HL-60/S4 treated with phorbol 12-myristate 13-acetate at 8.2 ng/mL for 4 days and 3 days (cell line): ENCODE measurements around the gene KREMEN1.

ENCODE experiments used
- in situ Hi-C: fragments of 300-500 bp; cut with MboI; formaldehyde crosslinking; loops from 2 replicates; pipeline ENCODE4 v1.15.0; 2022; ENCODE audit warnings: low sequenced_read_pairs

The KREMEN1 gene

DNA sequence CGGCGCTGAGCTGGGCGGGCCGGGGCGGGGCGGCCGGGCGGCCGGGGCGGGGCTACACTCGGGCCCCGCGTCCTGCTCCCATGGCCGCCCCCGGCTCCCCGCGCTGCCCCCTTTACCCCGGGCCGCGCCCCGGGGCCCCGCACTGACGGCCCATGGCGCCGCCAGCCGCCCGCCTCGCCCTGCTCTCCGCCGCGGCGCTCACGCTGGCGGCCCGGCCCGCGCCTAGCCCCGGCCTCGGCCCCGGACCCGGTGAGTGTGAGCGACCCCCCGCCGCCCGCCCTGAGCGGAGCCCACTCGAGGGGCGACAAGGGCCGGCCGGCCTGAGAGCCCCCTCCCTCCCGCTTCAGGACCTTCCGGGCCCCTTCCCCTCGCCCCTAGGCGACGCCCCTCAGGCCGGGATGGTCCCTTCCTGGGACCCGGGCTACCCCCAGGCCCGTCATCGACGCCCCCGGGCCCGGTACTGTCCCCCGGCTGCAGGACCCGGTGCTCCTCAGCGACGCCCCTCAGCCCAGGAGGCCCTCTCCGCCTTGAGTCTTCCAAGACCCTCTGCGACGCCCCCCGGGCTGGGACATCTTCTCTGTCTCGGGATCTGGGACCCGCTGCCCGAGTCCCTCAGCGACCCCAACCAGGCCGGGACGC, at the start of gene KREMEN1:
TSS of gene KREMEN1 (plus strand) at position 57 of the 639 bp plus-strand sequence. CDS start at position 153, 96 bp downstream.
- in situ Hi-C loops: loop anchor here (25.0 kb wide), 2 partner anchors 164 to 461 kb away; no protein-coding TSS in a partner anchor

DNA sequence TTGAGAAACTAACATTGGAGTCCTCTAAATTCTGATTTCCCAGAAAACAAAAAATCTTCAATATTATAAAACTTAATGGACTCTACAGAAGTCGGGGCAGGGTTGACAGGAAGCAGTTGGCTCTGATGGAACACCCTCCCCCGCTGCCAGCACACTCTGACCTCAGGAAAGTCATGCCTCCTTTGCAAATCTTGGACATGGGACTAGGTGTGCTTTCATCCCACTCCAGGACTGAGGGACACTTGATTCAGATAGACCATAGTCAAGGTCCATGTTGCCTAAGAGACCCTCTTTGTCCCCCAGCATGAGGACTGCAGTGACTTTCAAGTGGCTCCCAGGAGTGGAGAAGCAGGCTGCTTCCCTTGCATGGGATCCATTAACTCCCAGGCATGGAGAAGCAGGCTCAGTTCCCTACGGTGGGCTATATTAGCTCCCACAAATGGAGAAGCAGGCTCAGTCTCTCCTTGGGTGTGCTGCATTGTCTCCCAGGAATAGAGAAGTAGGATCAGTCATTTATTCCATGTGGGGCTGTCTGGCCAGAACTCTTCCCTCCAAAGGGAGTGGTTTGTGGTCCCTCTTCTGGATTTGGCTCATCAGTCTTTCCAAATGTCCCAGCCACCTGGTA, 49.6 kb upstream of the KREMEN1 start:
- in situ Hi-C loops: no loop called here

DNA sequence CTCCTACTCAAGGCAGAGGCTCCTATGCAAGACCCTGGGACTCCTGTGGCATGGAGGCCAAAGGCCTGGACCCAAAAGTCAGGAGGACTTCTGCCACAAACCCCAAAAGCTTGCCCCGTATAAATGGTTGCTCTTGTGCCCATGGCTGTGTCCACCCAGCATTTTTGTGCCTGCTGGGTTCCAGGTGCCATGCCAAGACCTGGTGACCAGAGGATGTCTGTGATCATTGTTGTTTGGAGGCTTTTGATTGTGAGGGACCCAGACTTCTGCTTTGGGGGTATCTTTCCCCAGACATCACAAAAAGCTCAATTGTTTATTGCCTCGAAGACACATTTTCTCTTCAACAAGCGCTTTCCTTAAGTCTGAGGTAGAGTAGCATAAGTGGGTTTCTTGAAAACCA, 46.3 kb upstream of the KREMEN1 start:
- in situ Hi-C loops: no loop called here

- in situ Hi-C loops: no loop called here
Measured at GRCh38 chr22:29028468-29028867, 44.4 kb upstream of the KREMEN1 start.

- in situ Hi-C loops: no loop called here
Measured at GRCh38 chr22:29029202-29030000, 43.4 kb upstream of the KREMEN1 start.

DNA sequence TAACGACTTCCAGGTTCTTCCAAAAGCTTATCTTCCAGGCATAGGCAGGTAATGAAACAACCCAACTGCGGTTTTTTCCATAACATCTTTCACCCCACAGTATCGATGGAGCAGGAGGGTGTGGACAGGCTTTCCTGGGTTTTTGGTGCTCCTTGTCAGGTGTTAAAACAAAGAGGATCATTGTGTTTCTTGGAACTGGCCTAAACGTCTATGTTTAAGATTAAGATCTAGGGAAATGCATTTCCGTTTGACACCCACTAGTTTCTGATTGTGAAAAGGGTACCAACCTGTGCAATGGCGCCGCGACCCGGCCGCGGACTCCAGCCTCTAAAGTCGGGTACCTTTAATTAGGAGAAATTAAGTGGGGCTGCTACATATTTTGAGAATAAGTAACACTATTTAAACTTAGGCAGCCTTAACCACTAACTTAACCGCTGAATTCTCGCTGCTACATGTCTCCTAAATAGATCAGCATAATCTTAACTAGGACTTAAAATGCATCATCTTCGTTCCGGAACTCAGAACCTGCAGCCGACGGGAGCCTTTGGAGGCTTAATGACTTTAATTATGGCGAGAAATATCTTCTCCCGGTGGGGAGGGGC, 42.7 kb upstream of the KREMEN1 start:
- in situ Hi-C loops: loop anchor here (10.0 kb wide), 1 partner anchor 175 kb away; no protein-coding TSS in a partner anchor

DNA sequence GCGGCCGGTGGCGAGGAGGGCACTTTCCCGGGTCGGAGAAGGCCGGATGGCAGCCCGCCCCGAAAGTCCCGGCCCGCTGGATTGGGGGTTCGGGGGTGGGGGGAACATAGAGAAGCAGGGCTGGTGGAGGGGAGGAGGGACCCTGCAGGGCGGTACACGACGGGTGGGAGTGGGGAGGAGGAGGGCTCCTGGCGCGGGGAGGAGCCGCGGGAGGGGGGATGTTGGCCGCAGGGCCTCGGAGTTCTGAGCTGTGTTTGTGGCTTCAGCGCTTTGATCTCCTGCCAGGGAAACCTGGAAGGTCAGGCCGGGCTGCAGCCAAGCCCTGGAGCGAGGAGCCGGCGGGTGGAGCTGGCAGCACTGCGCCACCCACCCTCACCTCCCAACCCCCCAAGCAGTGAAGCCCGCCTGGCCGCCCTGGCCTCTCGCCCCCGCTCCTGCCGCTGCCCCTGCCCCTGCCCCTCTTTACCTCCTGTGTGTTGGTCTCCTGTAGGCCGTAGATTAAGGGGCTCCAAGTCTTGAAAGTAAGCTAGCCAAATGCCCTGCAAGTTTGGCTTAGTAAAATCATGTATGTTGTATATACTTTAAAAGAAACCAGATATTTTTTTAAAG, 42.1 kb upstream of the KREMEN1 start:
- in situ Hi-C loops: loop anchor here (10.0 kb wide), 1 partner anchor 176 kb away; no protein-coding TSS in a partner anchor

GRCh38 chr22:29031227-29032011, 41.4 kb upstream of the KREMEN1 start:
- in situ Hi-C loops: loop anchor here (10.0 kb wide), 1 partner anchor 177 kb away; no protein-coding TSS in a partner anchor

DNA sequence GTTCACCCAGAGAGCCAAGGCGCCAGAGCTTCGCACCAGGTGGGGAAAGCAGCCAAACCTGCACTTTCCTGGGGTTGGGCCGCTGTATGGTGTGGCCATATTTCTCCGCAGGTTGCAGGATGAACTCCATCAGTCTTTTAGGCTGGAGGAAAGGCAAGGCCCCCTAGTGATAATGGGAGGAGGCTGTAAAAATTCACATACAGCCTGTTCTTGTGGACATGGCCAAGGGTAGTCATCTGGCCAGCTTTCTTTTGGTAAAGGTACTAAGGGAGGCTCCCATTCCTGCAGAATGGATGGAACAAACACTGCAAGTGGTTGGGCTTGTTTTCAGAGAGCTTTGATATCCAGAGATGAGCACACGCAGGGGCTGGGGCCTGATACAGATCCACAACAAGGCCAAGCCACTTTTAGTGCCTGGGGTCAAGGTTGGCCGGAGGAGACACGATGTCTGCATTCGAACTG, 40.8 kb upstream of the KREMEN1 start:
- in situ Hi-C loops: loop anchor here (10.0 kb wide), 1 partner anchor 177 kb away; no protein-coding TSS in a partner anchor

- in situ Hi-C loops: loop anchor here (10.0 kb wide), 1 partner anchor 178 kb away; no protein-coding TSS in a partner anchor
Measured at GRCh38 chr22:29032584-29032983, 40.3 kb upstream of the KREMEN1 start.

GRCh38 chr22:29037340-29037932, 35.4 kb upstream of the KREMEN1 start:
- in situ Hi-C loops: loop anchor here (10.0 kb wide), 1 partner anchor 183 kb away; no protein-coding TSS in a partner anchor

DNA sequence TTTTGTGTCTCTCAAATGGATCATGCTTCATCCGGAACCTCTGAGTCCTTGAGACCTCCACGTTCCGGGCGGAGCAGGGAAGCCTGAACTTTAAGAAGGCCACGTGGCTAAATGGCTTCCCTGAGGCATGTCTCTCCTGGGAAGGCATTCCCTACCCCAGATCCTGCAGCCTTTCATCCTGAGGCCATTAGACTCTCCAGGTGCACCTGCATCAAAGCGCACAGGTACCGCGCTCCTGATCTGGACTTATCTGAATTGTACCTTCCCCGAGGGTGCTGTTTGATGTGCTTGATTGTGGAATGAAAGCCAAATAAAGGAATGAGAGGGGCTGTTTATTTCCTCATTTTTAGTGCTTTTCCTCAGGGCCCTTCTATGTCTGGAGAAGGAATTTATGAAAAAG, 33.7 kb upstream of the KREMEN1 start:
- in situ Hi-C loops: loop anchor here (10.0 kb wide), 1 partner anchor 184 kb away; no protein-coding TSS in a partner anchor

- in situ Hi-C loops: loop anchor here (10.0 kb wide), 1 partner anchor 185 kb away; no protein-coding TSS in a partner anchor
Measured at GRCh38 chr22:29039684-29040083, 33.2 kb upstream of the KREMEN1 start.

- in situ Hi-C loops: no loop called here
Measured at GRCh38 chr22:29040385-29041275, 32.2 kb upstream of the KREMEN1 start.

GRCh38 chr22:29041408-29041807, 31.4 kb upstream of the KREMEN1 start:
- in situ Hi-C loops: no loop called here

DNA sequence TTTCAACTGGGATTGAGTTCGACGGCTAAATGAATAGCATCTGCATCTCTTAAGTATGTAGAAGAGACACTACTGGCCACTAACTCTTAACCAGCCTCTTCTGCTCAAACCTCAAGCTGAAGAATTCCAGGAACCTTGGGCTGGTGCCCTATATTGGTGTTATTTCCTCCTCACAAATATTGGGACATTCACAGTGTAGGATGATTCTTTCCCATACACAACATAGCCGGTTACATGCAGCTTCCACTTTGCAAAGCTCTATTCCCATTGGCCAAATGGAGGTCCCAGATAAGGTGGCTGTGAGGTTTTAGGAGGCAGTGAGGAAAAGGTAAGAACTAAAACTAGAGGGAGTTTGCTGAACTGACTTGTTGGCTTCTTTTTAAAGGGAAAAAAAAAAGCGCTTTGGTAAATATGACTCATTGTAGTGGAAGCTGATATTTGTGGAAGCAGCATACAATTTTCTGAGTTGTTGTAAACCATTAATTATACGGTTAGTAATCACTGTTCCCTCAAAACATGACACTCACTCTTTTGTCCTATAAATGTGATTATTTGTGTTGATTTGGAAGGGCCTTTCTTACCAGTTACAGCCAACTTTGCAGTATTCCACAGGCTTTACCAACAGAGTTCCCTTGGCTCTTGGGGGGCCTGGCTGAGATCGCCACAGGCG, 28.8 kb upstream of the KREMEN1 start:
- in situ Hi-C loops: no loop called here

- in situ Hi-C loops: no loop called here
Measured at GRCh38 chr22:29044657-29045176, 28.1 kb upstream of the KREMEN1 start.
